Measurements from ENCODE around the gene GXYLT2.

DNA sequence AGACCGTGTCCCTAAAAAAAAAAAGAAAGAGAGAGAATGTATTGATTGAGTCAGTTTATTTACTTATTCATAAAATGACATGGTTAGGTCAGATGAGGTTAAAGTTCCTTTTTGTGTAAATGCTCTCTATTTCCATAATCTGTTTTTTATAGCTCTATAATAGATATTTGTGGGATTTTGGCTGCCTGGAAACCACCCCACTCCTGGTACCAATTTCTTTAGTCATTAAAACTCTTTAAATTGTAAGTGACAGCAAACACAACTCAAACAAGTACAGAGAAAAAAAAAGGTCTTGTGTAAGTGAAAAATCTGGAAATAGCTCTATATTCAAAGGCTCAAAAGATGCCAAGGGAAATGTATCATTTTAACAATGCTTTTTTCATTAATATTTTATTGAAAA lies 97.7 kb downstream of the GXYLT2 start:
- TF ChIP-seq, protein P1, sequence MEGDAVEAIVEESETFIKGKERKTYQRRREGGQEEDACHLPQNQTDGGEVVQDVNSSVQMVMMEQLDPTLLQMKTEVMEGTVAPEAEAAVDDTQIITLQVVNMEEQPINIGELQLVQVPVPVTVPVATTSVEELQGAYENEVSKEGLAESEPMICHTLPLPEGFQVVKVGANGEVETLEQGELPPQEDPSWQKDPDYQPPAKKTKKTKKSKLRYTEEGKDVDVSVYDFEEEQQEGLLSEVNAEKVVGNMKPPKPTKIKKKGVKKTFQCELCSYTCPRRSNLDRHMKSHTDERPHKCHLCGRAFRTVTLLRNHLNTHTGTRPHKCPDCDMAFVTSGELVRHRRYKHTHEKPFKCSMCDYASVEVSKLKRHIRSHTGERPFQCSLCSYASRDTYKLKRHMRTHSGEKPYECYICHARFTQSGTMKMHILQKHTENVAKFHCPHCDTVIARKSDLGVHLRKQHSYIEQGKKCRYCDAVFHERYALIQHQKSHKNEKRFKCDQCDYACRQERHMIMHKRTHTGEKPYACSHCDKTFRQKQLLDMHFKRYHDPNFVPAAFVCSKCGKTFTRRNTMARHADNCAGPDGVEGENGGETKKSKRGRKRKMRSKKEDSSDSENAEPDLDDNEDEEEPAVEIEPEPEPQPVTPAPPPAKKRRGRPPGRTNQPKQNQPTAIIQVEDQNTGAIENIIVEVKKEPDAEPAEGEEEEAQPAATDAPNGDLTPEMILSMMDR (IDR thresholded peaks at IDR 0.05 in 4 of 5, conservative IDR thresholded peaks at IDR 0.05 in 1 of 5): no peak
- no peak for TF ChIP-seq POLR2A (IDR thresholded peaks at IDR 0.05)
